IMR-90 (cell line): ENCODE data around the gene CEACAM1. TPM values are rescaled to one million over a fixed set of nuclear protein-coding genes. Genes with fewer than 3 reads are reported as not detected.

Experiments
- ATAC-seq: fragments of 200-7000 bp; cut with Tn5 transposase; 2 replicates; pipeline ENCODE4 v1.9.1; 2020; ENCODE audit warnings: low read depth, mild to moderate bottlenecking, moderate library complexity
- BruUV-seq: library from RNA; stranded (reverse); fragments of 400-500 nt; replicated peaks from 2 replicates; lab custom pipeline; 2021; lab: Mats Ljungman, UMichigan
- CTCF ChIA-PET: fragments of 300-600 bp; formaldehyde crosslinking; extraction: SDS; loops from one replicate; lab custom pipeline; 2021; ENCODE audit warnings: antibody characterized with exemption; lab: Yijun Ruan, JAX
- POLR2A ChIA-PET: fragments of 300-600 bp; sonication (Branson Sonifier 250); formaldehyde crosslinking; loops from one replicate; lab custom pipeline; 2022; ENCODE audit warnings: antibody characterized with exemption; ENCODE audit not compliant: unreplicated experiment; lab: Charles Lee
- DNase-seq: peaks from one replicate; pipeline ENCODE4 v3.0.0; 2013
- H2AFZ ChIP-seq: replicated peaks from 2 replicates; pipeline ENCODE3; 2013; ENCODE audit warnings: low read length, mild to moderate bottlenecking; ENCODE audit not compliant: poor library complexity
- H2AK5ac ChIP-seq: 2 replicates; pipeline ENCODE4 v1.6.1; 2013; ENCODE audit warnings: low read depth, low read length, inconsistent platforms
- H2AK9ac ChIP-seq: replicated peaks from 2 replicates; pipeline ENCODE3; 2013; ENCODE audit warnings: mild to moderate bottlenecking, low read depth, low read length, moderate library complexity; ENCODE audit not compliant: poor library complexity
- H2BK120ac ChIP-seq: 2 replicates; pipeline ENCODE4 v1.6.1; 2013; ENCODE audit warnings: low read depth, low read length, inconsistent platforms
- H2BK15ac ChIP-seq: 3 replicates; pipeline ENCODE4 v1.6.1; 2013; ENCODE audit warnings: low read depth, low read length, inconsistent platforms
- H2BK20ac ChIP-seq: 2 replicates; pipeline ENCODE4 v1.6.1; 2013; ENCODE audit warnings: low read depth, mild to moderate bottlenecking, inconsistent platforms, low read length, moderate library complexity
- H2BK5ac ChIP-seq: 2 replicates; pipeline ENCODE4 v1.6.1; 2013; ENCODE audit warnings: mild to moderate bottlenecking, low read depth, low read length, inconsistent platforms; ENCODE audit not compliant: poor library complexity, severe bottlenecking
- H3K14ac ChIP-seq: replicated peaks from 2 replicates; pipeline ENCODE4 v1.6.1; 2013; ENCODE audit warnings: low read depth, low read length, inconsistent platforms
- H3K18ac ChIP-seq: 2 replicates; pipeline ENCODE4 v1.6.1; 2013; ENCODE audit warnings: low read depth, low read length, control low read depth
- H3K23ac ChIP-seq: 2 replicates; pipeline ENCODE4 v1.6.1; 2013; ENCODE audit warnings: low read depth, low read length, inconsistent platforms
- H3K27ac ChIP-seq: 2 replicates; pipeline ENCODE4 v1.5.1; 2013; ENCODE audit warnings: mild to moderate bottlenecking, control low read depth, low read length; ENCODE audit not compliant: insufficient read depth
- H3K27me3 ChIP-seq: 2 replicates; pipeline ENCODE4 v1.6.1; 2013; ENCODE audit warnings: low read length; ENCODE audit not compliant: control insufficient read depth, insufficient read depth
- H3K36me3 ChIP-seq: 2 replicates; pipeline ENCODE4 v1.6.1; 2013; ENCODE audit warnings: low read length, mixed read lengths; ENCODE audit not compliant: control insufficient read depth, insufficient read depth
- H3K4ac ChIP-seq: 2 replicates; pipeline ENCODE4 v1.6.1; 2013; ENCODE audit warnings: low read depth, low read length, inconsistent platforms
- H3K4me1 ChIP-seq: 2 replicates; pipeline ENCODE4 v1.6.1; 2013; ENCODE audit warnings: low read length, mixed read lengths; ENCODE audit not compliant: control insufficient read depth, insufficient read depth
- H3K4me2 ChIP-seq: 2 replicates; pipeline ENCODE4 v1.6.1; 2013; ENCODE audit warnings: low read depth, mild to moderate bottlenecking, control low read depth, low read length, moderate library complexity
- H3K4me3 ChIP-seq: 2 replicates; pipeline ENCODE4 v1.5.1; 2013; ENCODE audit warnings: low read depth, mild to moderate bottlenecking, control low read depth, low read length, moderate library complexity; ENCODE audit not compliant: insufficient read depth
- H3K56ac ChIP-seq: 2 replicates; pipeline ENCODE4 v1.6.1; 2013; ENCODE audit warnings: low read length, inconsistent platforms; ENCODE audit not compliant: insufficient read depth; ENCODE audit errors: extremely low read depth
- H3K79me1 ChIP-seq, 2 experiments: 2 replicates each; pipeline ENCODE4 v1.6.1; 2013; ENCODE audit warnings: low read length in 2 of 2, inconsistent platforms in 1 of 2, low read depth in 1 of 2
- H3K9ac ChIP-seq: 2 replicates; pipeline ENCODE4 v1.6.1; 2013; ENCODE audit warnings: low read depth, low read length, control low read depth
- H3K9me1 ChIP-seq: 2 replicates; pipeline ENCODE4 v1.6.1; 2013; ENCODE audit warnings: low read length, inconsistent platforms; ENCODE audit not compliant: insufficient read depth
- H3K9me3 ChIP-seq: 2 replicates; pipeline ENCODE4 v1.6.1; 2013; ENCODE audit warnings: low read length; ENCODE audit not compliant: control insufficient read depth, insufficient read depth
- H4K20me1 ChIP-seq: 2 replicates; pipeline ENCODE4 v1.6.1; 2013; ENCODE audit warnings: low read length, inconsistent platforms; ENCODE audit not compliant: insufficient read depth
- H4K5ac ChIP-seq: 2 replicates; pipeline ENCODE4 v1.6.1; 2013; ENCODE audit warnings: mild to moderate bottlenecking, low read depth, low read length, control low read depth
- H4K8ac ChIP-seq, 2 experiments: 2 replicates each; pipeline ENCODE4 v1.6.1; 2013; ENCODE audit warnings: low read depth in 2 of 2, low read length in 2 of 2, control low read depth in 1 of 2, inconsistent platforms in 1 of 2
- H4K91ac ChIP-seq: 2 replicates; pipeline ENCODE4 v1.6.1; 2013; ENCODE audit warnings: low read depth, low read length, inconsistent platforms; ENCODE audit not compliant: insufficient read depth
- MAZ ChIP-seq: IDR thresholded peaks from 2 replicates; pipeline ENCODE4 v1.6.1; 2012; ENCODE audit warnings: low read depth, mild to moderate bottlenecking, low read length, improper control_type of control experiment, moderate library complexity, borderline replicate concordance
- MXI1 ChIP-seq: IDR thresholded peaks from 2 replicates; pipeline ENCODE4 v1.6.1; 2012; ENCODE audit warnings: low read depth, mild to moderate bottlenecking, low read length, moderate library complexity, borderline replicate concordance
- NFE2L2 ChIP-seq: fragments of 150-350 bp; IDR thresholded peaks from 2 replicates; pipeline ENCODE4 v1.6.1; 2016; ENCODE audit warnings: low read depth, mild to moderate bottlenecking, low read length
- RAD21 ChIP-seq: IDR thresholded peaks from 2 replicates; pipeline ENCODE4 v1.6.1; 2012; ENCODE audit warnings: low read length, improper control_type of control experiment
- WGBS, 2 experiments: methylation state at CpG; one replicate each; pipeline versions ENCODE4 v1.1.5 to v1.1.7; 2013; ENCODE audit warnings: missing lambda C conversion rate in 2 of 2; ENCODE audit not compliant: insufficient read length in 1 of 2; ENCODE audit errors: extremely low coverage in 2 of 2; 5-methylcytosine and 5-hydroxymethylcytosine counted together
- dilution Hi-C: fragments of 300-500 bp; cut with HindIII; formaldehyde crosslinking; loops from one replicate; pipeline ENCODE4 v1.14.3; 2018; ENCODE audit warnings: low sequenced_read_pairs; ENCODE audit not compliant: unreplicated experiment
- in situ Hi-C: fragments of 300-500 bp; cut with MboI; formaldehyde crosslinking; loops from 3 replicates; pipeline ENCODE4 v1.14.3; 2019; ENCODE audit warnings: low sequenced_read_pairs, inconsistent platforms, mixed read lengths
- intact Hi-C: fragments of 100-400 bp; cut with micrococcal nuclease; formaldehyde crosslinking; loops from 2 replicates; pipeline ENCODE4 v1.10.0; 2022
- polyA plus RNA-seq, 3 experiments: library from polyadenylated mRNA; depleted of rRNA; stranded (reverse); fragments of >200 nt; gene quantifications; 2 replicates each; pipeline ENCODE4 v1.2.3, GENCODE V29; 2012; ENCODE audit warnings: low replicate concordance in 1 of 3
- total RNA-seq: library from RNA; depleted of rRNA; stranded (reverse); fragments of >200 nt; gene quantifications from 2 replicates; pipeline ENCODE4 v1.2.3, GENCODE V29; 2012

Gene CEACAM1
- total and polyA plus RNA-seq, 2 of the 4 experiments (the other 2 are of a cell fraction): not detected

GRCh38 chr19:42495663-42496062 lies 32.6 kb downstream of the CEACAM1 start:
- BruUV-seq: no TSS peak
- H3K23ac ChIP-seq: no peak overlapping the region
- peaks cover 15% of the 10 kb centered on the region for H3K27me3 ChIP-seq
- H3K4ac ChIP-seq: no peak overlapping the region
- ATAC-seq (no peak), DNase-seq (no peak)
- H2BK20ac ChIP-seq: no peak overlapping the region
- ChIA-PET POLR2A (no interaction called here), CTCF (no interaction called here)
- H2AK5ac ChIP-seq: no peak overlapping the region
- H3K9me1 ChIP-seq: no peaks in the 10 kb centered on the region
- H2BK120ac ChIP-seq: no peak overlapping the region
- no peak overlapping the region for H3K9ac ChIP-seq
- TF ChIP-seq RAD21 (no peak), MAZ (no peak), NFE2L2 (no peak), MXI1 (no peak)
- no peaks in the 10 kb centered on the region for H3K36me3 ChIP-seq
- no peak overlapping the region for H2BK5ac ChIP-seq
- H3K56ac ChIP-seq: no peak overlapping the region
- no peak overlapping the region for H2AK9ac ChIP-seq
- no CpG with 5 or more reads among the region's 3 CpGs for WGBS, 2 experiments
- H3K9me3 ChIP-seq: no peaks in the 10 kb centered on the region
- H2BK15ac ChIP-seq: no peak overlapping the region
- H3K4me3 ChIP-seq: no peak overlapping the region
- no peak overlapping the region for H4K8ac ChIP-seq
- no peaks in the 10 kb centered on the region for H4K20me1 ChIP-seq
- dilution Hi-C loops: no loop called here
- no peak overlapping the region for H3K18ac ChIP-seq
- no peak overlapping the region for H4K91ac ChIP-seq
- H3K27ac ChIP-seq: no peak overlapping the region
- intact Hi-C loops: no loop called here
- H3K79me1 ChIP-seq: no peaks in the 10 kb centered on the region
- no peak overlapping the region for H2AFZ ChIP-seq
- no peak overlapping the region for H3K14ac ChIP-seq
- H3K4me1 ChIP-seq: no peaks in the 10 kb centered on the region
- no peak overlapping the region for H4K5ac ChIP-seq
- in situ Hi-C loops: no loop called here
- no peak overlapping the region for H3K4me2 ChIP-seq
